GM18519 (cell line): Measurements from ENCODE around the gene KDM1B.
A peak's percentile ranks its signal among the peaks of the same experiment; 100 is the strongest.

Experiments
- ATAC-seq: cut with Tn5 transposase; IDR thresholded peaks from one replicate; pipeline ENCODE4 v1.9.1; 2021; ENCODE audit warnings: mild to moderate bottlenecking, moderate library complexity; ENCODE audit not compliant: unreplicated experiment, low FRiP score

The KDM1B gene

GRCh38 chr6:18155150-18155863 lies at the start of gene KDM1B:
KDM1B (plus strand) TSS chr6:18155422; CDS start chr6:18159896, 4,474 bp downstream.
- peak; percentile 83 for ATAC-seq

GRCh38 chr6:18107061-18107460 lies 48.2 kb upstream of the KDM1B start:
- no peak for ATAC-seq

GRCh38 chr6:18110162-18110561 lies 45.1 kb upstream of the KDM1B start:
- no peak for ATAC-seq

- no peak for ATAC-seq
Measured at GRCh38 chr6:18115356-18115755, 39.9 kb upstream of the KDM1B start.

GRCh38 chr6:18117136-18117535 lies 38.1 kb upstream of the KDM1B start:
- ATAC-seq: no peak

GRCh38 chr6:18118330-18118729 lies 36.9 kb upstream of the KDM1B start:
- ATAC-seq: no peak

GRCh38 chr6:18119236-18119635 lies 36.0 kb upstream of the KDM1B start:
- no peak for ATAC-seq

GRCh38 chr6:18121580-18122127 lies 33.6 kb upstream of the KDM1B start:
- no peak for ATAC-seq

GRCh38 chr6:18122128-18123093 lies 32.8 kb upstream of the KDM1B start, which contains the start of gene NHLRC1:
NHLRC1 (minus strand) TSS chr6:18122677; CDS start chr6:18122606, 71 bp downstream.
- ATAC-seq: peak; percentile 97

- ATAC-seq: no peak
Measured at GRCh38 chr6:18126121-18126520, 29.1 kb upstream of the KDM1B start.

- ATAC-seq: no peak
Measured at GRCh38 chr6:18132346-18132745, 22.9 kb upstream of the KDM1B start.

GRCh38 chr6:18135171-18135570 lies 20.1 kb upstream of the KDM1B start:
- no peak for ATAC-seq

GRCh38 chr6:18136260-18136659 lies 19.0 kb upstream of the KDM1B start:
- ATAC-seq: no peak

- no peak for ATAC-seq
Measured at GRCh38 chr6:18138906-18139305, 16.3 kb upstream of the KDM1B start.

- ATAC-seq: no peak
Measured at GRCh38 chr6:18139935-18140621, 15.1 kb upstream of the KDM1B start.

GRCh38 chr6:18141805-18142590 lies 13.2 kb upstream of the KDM1B start:
- ATAC-seq: no peak

GRCh38 chr6:18142591-18142861 lies 12.7 kb upstream of the KDM1B start:
- ATAC-seq: no peak

- ATAC-seq: no peak
Measured at GRCh38 chr6:18147160-18147559, 8.1 kb upstream of the KDM1B start.

GRCh38 chr6:18147616-18148015 lies 7.6 kb upstream of the KDM1B start:
- no peak for ATAC-seq
